Keratinocyte (primary cell): ENCODE data around the gene HABP4. TPM values are rescaled to one million over a fixed set of nuclear protein-coding genes. Genes with fewer than 3 reads are reported as not detected.

Experiments
- DNase-seq: peaks from one replicate; pipeline ENCODE4 v3.0.0-alpha.2; 2011; ENCODE audit warnings: low read depth, missing footprints, low spot score
- FAIRE-seq: peaks from 2 replicates; lab custom pipeline; 2011; peaks lifted over from hg19 to GRCh38; lab: Jason Lieb, UNC
- H2AFZ ChIP-seq: 2 replicates; pipeline ENCODE4 v1.6.0; 2012; ENCODE audit warnings: low read length, control low read depth, inconsistent platforms; ENCODE audit not compliant: control insufficient read depth
- H3K27ac ChIP-seq: 2 replicates; pipeline ENCODE4 v1.5.1; 2011; ENCODE audit warnings: low read length; ENCODE audit not compliant: control insufficient read depth, insufficient read depth
- H3K27me3 ChIP-seq: 3 replicates; pipeline ENCODE4 v1.6.0; 2011; ENCODE audit warnings: low read length; ENCODE audit not compliant: control insufficient read depth, insufficient read depth; ENCODE audit errors: extremely low read depth
- H3K36me3 ChIP-seq, 2 experiments: 2 replicates in 1 of 2; 3 replicates in 1 of 2; pipeline ENCODE4 v1.5.1; 2011; ENCODE audit warnings: low read length in 2 of 2, mild to moderate bottlenecking in 1 of 2; ENCODE audit not compliant: control insufficient read depth in 2 of 2, insufficient read depth in 2 of 2; ENCODE audit errors: extremely low read depth in 1 of 2
- H3K4me1 ChIP-seq: 3 replicates; pipeline ENCODE4 v1.5.1; 2011; ENCODE audit warnings: low read length; ENCODE audit not compliant: control insufficient read depth, insufficient read depth; ENCODE audit errors: extremely low read depth
- H3K4me2 ChIP-seq: 3 replicates; pipeline ENCODE4 v1.6.0; 2011; ENCODE audit warnings: low read depth, low read length; ENCODE audit not compliant: control insufficient read depth, insufficient read depth; ENCODE audit errors: extremely low read depth
- H3K4me3 ChIP-seq, 3 experiments: fragments of 200-600 bp in 1 of 3; sonication (generic) in 1 of 3; 2 replicates in 2 of 3; 3 replicates in 1 of 3; pipeline ENCODE4 v1.5.1; 2011 to 2016; ENCODE audit warnings: low read length in 3 of 3, mild to moderate bottlenecking in 3 of 3, control low read depth in 2 of 3, inconsistent platforms in 1 of 3, low read depth in 1 of 3, mixed read lengths in 1 of 3, mixed run types in 1 of 3, moderate library complexity in 1 of 3; ENCODE audit not compliant: control insufficient read depth in 2 of 3, insufficient read depth in 2 of 3; ENCODE audit errors: extremely low read depth in 1 of 3
- H3K79me2 ChIP-seq: 2 replicates; pipeline ENCODE4 v1.6.0; 2012; ENCODE audit warnings: low read length; ENCODE audit not compliant: control insufficient read depth, insufficient read depth
- H3K9ac ChIP-seq: 3 replicates; pipeline ENCODE4 v1.6.0; 2011; ENCODE audit warnings: low read length; ENCODE audit not compliant: control insufficient read depth, insufficient read depth; ENCODE audit errors: extremely low read depth
- H3K9me1 ChIP-seq: 3 replicates; pipeline ENCODE4 v1.6.0; 2011; ENCODE audit warnings: low read length; ENCODE audit not compliant: control insufficient read depth, insufficient read depth; ENCODE audit errors: extremely low read depth
- H3K9me3 ChIP-seq: 2 replicates; pipeline ENCODE4 v1.5.1; 2012; ENCODE audit warnings: low read depth, low read length; ENCODE audit not compliant: control insufficient read depth
- H4K20me1 ChIP-seq: 3 replicates; pipeline ENCODE4 v1.6.0; 2011; ENCODE audit warnings: low read length; ENCODE audit not compliant: control insufficient read depth, insufficient read depth; ENCODE audit errors: extremely low read depth
- CTCF ChIP-seq, 3 experiments: IDR thresholded peaks in 1 of 3; conservative IDR thresholded peaks in 1 of 3; optimal IDR thresholded peaks in 1 of 3; 2 replicates in 2 of 3; 3 replicates in 1 of 3; pipeline versions ENCODE3 to v1.5.1; 2011; ENCODE audit warnings: low read length in 3 of 3, mild to moderate bottlenecking in 3 of 3, moderate library complexity in 2 of 3, control low read depth in 1 of 3, inconsistent platforms in 1 of 3; ENCODE audit not compliant: insufficient read depth in 2 of 3; ENCODE audit errors: extremely low read depth in 1 of 3
- EZH2 ChIP-seq: IDR thresholded peaks from one replicate; pipeline ENCODE4 v1.6.1; 2012; ENCODE audit warnings: inconsistent platforms, mild to moderate bottlenecking, low read length, moderate library complexity
- dilution Hi-C: fragments of 300-500 bp; cut with MboI; formaldehyde crosslinking; loops from one replicate; pipeline ENCODE4 v1.7.0; 2020; ENCODE audit warnings: low sequenced_read_pairs; ENCODE audit not compliant: extremely low pct_ligation_motif_present
- polyA plus RNA-seq, 5 experiments: library from polyadenylated mRNA; depleted of rRNA in 3 of 5; stranded (reverse) in 3 of 5; stranded (forward) in 1 of 5; unstranded in 1 of 5; fragments of >200 nt; gene quantifications; 1 replicate in 1 of 5; 2 replicates in 3 of 5; 3 replicates in 1 of 5; pipeline versions ENCODE4 v1.2.1 to v1.2.3, GENCODE V29; 2011 to 2012; ENCODE audit warnings: missing spikeins in 2 of 5, low read depth in 1 of 5, low replicate concordance in 1 of 5

The HABP4 gene
- polyA plus RNA-seq, 1 donor (not counting 4 experiments of a cell fraction or from before 2014, with no cell fraction given) = 6.8 TPM

GRCh38 chr9:96467784-96468183 lies 17.8 kb downstream of the HABP4 start:
- no peaks in the 10 kb centered on the region for H3K9me1 ChIP-seq
- FAIRE-seq (no peak), DNase-seq (no peak)
- H3K4me1 ChIP-seq = no peaks in the 10 kb centered on the region
- no peak overlapping the region for H3K27ac ChIP-seq
- TF ChIP-seq CTCF (optimal IDR thresholded peaks at IDR 0.05 in 1 of 3, IDR thresholded peaks at IDR 0.05 in 1 of 3, conservative IDR thresholded peaks at IDR 0.05 in 1 of 3; ENCODE audit: extremely low read depth in 1 of 3, insufficient read depth in 2 of 3, low read length in 3 of 3) = no peak
- no peak for TF ChIP-seq EZH2
- no peak overlapping the region for H3K4me3 ChIP-seq
- H2AFZ ChIP-seq = no peak overlapping the region
- H3K27me3 ChIP-seq = no peaks in the 10 kb centered on the region
- H4K20me1 ChIP-seq = no peaks in the 10 kb centered on the region
- peaks cover 10 to 25% of the 10 kb centered on the region in 2 experiments for H3K36me3 ChIP-seq
- no peaks in the 10 kb centered on the region for H3K79me2 ChIP-seq
- no peak overlapping the region for H3K9ac ChIP-seq
- H3K4me2 ChIP-seq = no peak overlapping the region
- dilution Hi-C loops = no loop called here
- H3K9me3 ChIP-seq = no peaks in the 10 kb centered on the region

- Histone ChIP-seq H3K27me3 (no peaks in the 10 kb centered on the region), H3K79me2 (no peaks in the 10 kb centered on the region), H3K4me2 (no peak overlapping the region), H3K9me1 (no peaks in the 10 kb centered on the region), H3K9ac (no peak overlapping the region), H3K4me1 (no peaks in the 10 kb centered on the region), H3K36me3 (peaks cover 5 to 12% of the 10 kb centered on the region in 2 experiments), H3K27ac (no peak overlapping the region), H3K9me3 (no peaks in the 10 kb centered on the region), H3K4me3 (no peak overlapping the region), H4K20me1 (no peaks in the 10 kb centered on the region), H2AFZ (no peak overlapping the region)
- no peak for DNase-seq
- dilution Hi-C loops = no loop called here
- no peak for TF ChIP-seq CTCF (optimal IDR thresholded peaks at IDR 0.05 in 1 of 3, IDR thresholded peaks at IDR 0.05 in 1 of 3, conservative IDR thresholded peaks at IDR 0.05 in 1 of 3; ENCODE audit: extremely low read depth in 1 of 3, insufficient read depth in 2 of 3, low read length in 3 of 3)
- no peak for TF ChIP-seq EZH2
- no peak for FAIRE-seq
These were observed 26.0 kb downstream of the HABP4 start for GRCh38 chr9:96476013-96476412.
